CD4-positive, CD25-positive, alpha-beta regulatory T cell (primary cell): ENCODE data around the gene TNK2. TPM values are rescaled to one million over a fixed set of nuclear protein-coding genes. Genes with fewer than 3 reads are reported as not detected.

Source experiments
- ATAC-seq, 2 donors: fragments of 150-1000 bp; cut with Tn5 transposase; one replicate each; pipeline ENCODE4 v1.10.0; 2021; ENCODE audit warnings: low read depth in 2 of 2, moderate number of reproducible peaks in 2 of 2, moderate library complexity in 1 of 2
- DNase-seq, 3 donors: peaks; one replicate each; pipeline versions ENCODE4 v3.0.0 to v3.0.0-alpha.2; 2012 to 2022; ENCODE audit warnings: mixed read lengths in 1 of 3
- H3K27ac ChIP-seq: one replicate; pipeline ENCODE4 v1.7.0; 2013; ENCODE audit warnings: mild to moderate bottlenecking, low read length; ENCODE audit not compliant: insufficient read depth, poor library complexity, severe bottlenecking
- H3K27me3 ChIP-seq: one replicate; pipeline ENCODE4 v1.7.0; 2013; ENCODE audit warnings: low read length; ENCODE audit not compliant: control insufficient read depth, insufficient read depth
- H3K36me3 ChIP-seq: one replicate; pipeline ENCODE4 v1.7.0; 2013; ENCODE audit warnings: mild to moderate bottlenecking, low read length, moderate library complexity; ENCODE audit not compliant: control insufficient read depth, insufficient read depth
- H3K4me1 ChIP-seq: 2 replicates; pipeline ENCODE4 v1.7.0; 2013; ENCODE audit warnings: mild to moderate bottlenecking, low read length; ENCODE audit not compliant: insufficient read depth, control insufficient read depth, poor library complexity, severe bottlenecking
- H3K4me3 ChIP-seq: one replicate; pipeline ENCODE4 v1.7.0; 2013; ENCODE audit warnings: low read depth, mild to moderate bottlenecking, low read length, moderate library complexity
- H3K9me3 ChIP-seq, 2 experiments: 1 replicate in 1 of 2; 2 replicates in 1 of 2; pipeline ENCODE4 v1.7.0; 2013; ENCODE audit warnings: low read length in 2 of 2, mild to moderate bottlenecking in 1 of 2, moderate library complexity in 1 of 2; ENCODE audit not compliant: control insufficient read depth in 2 of 2
- H3K27ac Mint-ChIP-seq, 3 donors: one replicate each; pipeline ENCODE4 v1.8.0; 2020 to 2022; ENCODE audit warnings: mild to moderate bottlenecking in 3 of 3, mixed read lengths in 3 of 3, moderate library complexity in 2 of 3
- H3K27me3 Mint-ChIP-seq: one replicate; pipeline ENCODE4 v1.8.0; 2022; ENCODE audit warnings: mild to moderate bottlenecking, mixed read lengths
- H3K36me3 Mint-ChIP-seq: one replicate; pipeline ENCODE4 v1.8.0; 2020; ENCODE audit warnings: mixed read lengths
- H3K4me1 Mint-ChIP-seq, 4 donors: one replicate each; pipeline ENCODE4 v1.8.0; 2020 to 2022; ENCODE audit warnings: mixed read lengths in 4 of 4, mild to moderate bottlenecking in 1 of 4
- H3K4me3 Mint-ChIP-seq, 4 donors: one replicate each; pipeline ENCODE4 v1.8.0; 2020 to 2022; ENCODE audit warnings: mild to moderate bottlenecking in 4 of 4, mixed read lengths in 4 of 4, moderate library complexity in 3 of 4
- H3K9me3 Mint-ChIP-seq, 7 donors: one replicate each; pipeline ENCODE4 v1.8.0; 2020 to 2022; ENCODE audit warnings: mixed read lengths in 7 of 7, mild to moderate bottlenecking in 3 of 7, moderate library complexity in 2 of 7
- polyA plus RNA-seq, 4 donors: library from polyadenylated mRNA; unstranded; fragments of 300-500 nt; fragmentation: Illumina TruSeq; gene quantifications; one replicate each; pipeline ENCODE4 v1.2.3, GENCODE V29; 2021
- total RNA-seq: library from RNA; stranded (reverse); gene quantifications from one replicate; pipeline ENCODE4 v1.2.3, GENCODE V29; 2022

The TNK2 gene
- total and polyA plus RNA-seq, 5 donors from 2014 or later: 0.93 to 139 (median 2.1) TPM

DNA sequence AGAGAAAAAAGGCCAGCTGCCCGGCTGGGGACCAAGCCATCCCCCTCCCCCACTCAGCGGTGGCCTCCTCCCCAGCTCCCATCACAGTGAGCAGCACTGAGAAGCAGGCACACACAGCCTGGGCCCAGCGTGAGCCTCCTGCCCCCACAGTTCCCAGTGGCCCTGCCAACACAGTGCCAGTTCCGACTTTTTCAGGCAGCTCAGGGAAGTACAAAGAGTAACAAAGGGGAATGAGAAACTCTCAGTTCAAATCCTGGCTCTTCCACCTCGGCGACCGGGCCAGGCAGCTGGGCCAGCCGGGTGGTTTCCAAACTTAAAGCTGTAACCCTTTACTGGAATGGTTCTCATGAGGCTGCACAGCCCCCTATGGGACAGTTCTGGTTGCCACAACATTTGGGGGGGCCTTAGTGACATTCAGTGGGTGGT lies 18.5 kb downstream of the TNK2 start:
- Histone ChIP-seq H3K9me3 (no peaks in the 10 kb centered on the region), H3K4me1 (peaks cover 13% of the 10 kb centered on the region), H3K27me3 (no peaks in the 10 kb centered on the region), H3K4me3 (no peak overlapping the region), H3K36me3 (peaks cover 11% of the 10 kb centered on the region), H3K27ac (no peak overlapping the region)
- H3K27ac Mint-ChIP-seq: no peak overlapping the region
- peaks cover 6% of the 10 kb centered on the region for H3K36me3 Mint-ChIP-seq
- H3K27me3 Mint-ChIP-seq: no peaks in the 10 kb centered on the region
- H3K4me3 Mint-ChIP-seq: no peak overlapping the region
- DNase-seq (no peak), ATAC-seq (no peak)
- no peaks in the 10 kb centered on the region for H3K9me3 Mint-ChIP-seq
- H3K4me1 Mint-ChIP-seq: peaks cover 5 to 21% (median 12%) of the 10 kb centered on the region in 4 donors

GRCh38 chr3:195888981-195889869 lies 19.1 kb downstream of the TNK2 start:
- H3K27ac ChIP-seq: no peak overlapping the region

GRCh38 chr3:195888311-195888761 lies 20.0 kb downstream of the TNK2 start:
- ATAC-seq (no peak), DNase-seq (no peak)
- H3K4me3 ChIP-seq: no peak overlapping the region
- H3K27ac ChIP-seq: no peak overlapping the region
- Mint-ChIP-seq H3K4me3 (no peak overlapping the region), H3K27ac (no peak overlapping the region), H3K4me1 (peaks cover 0 to 11% (median 6%) of the 10 kb centered on the region in 4 donors), H3K9me3 (no peaks in the 10 kb centered on the region), H3K27me3 (no peaks in the 10 kb centered on the region), H3K36me3 (peaks cover 9% of the 10 kb centered on the region)
- H3K36me3 ChIP-seq: peaks cover 21% of the 10 kb centered on the region
- no peaks in the 10 kb centered on the region for H3K4me1 ChIP-seq
- H3K9me3 ChIP-seq: no peaks in the 10 kb centered on the region
- H3K27me3 ChIP-seq: no peaks in the 10 kb centered on the region

More at GRCh38 chr3:195888981-195889869, 19.1 kb downstream of the TNK2 start:
- no peaks in the 10 kb centered on the region for H3K27me3 Mint-ChIP-seq
- peaks cover 0 to 14% (median 7%) of the 10 kb centered on the region in 4 donors for H3K4me1 Mint-ChIP-seq
- H3K27ac Mint-ChIP-seq: peak overlapping the region in 1 of 3 donors; percentile 71
- Histone ChIP-seq H3K27me3 (no peaks in the 10 kb centered on the region), H3K9me3 (no peaks in the 10 kb centered on the region), H3K4me1 (peaks cover 6% of the 10 kb centered on the region), H3K4me3 (no peak overlapping the region), H3K36me3 (peaks cover 14% of the 10 kb centered on the region)
- H3K4me3 Mint-ChIP-seq: no peak overlapping the region
- H3K36me3 Mint-ChIP-seq: peaks cover 6% of the 10 kb centered on the region
- ATAC-seq (no peak), DNase-seq (no peak)
- no peaks in the 10 kb centered on the region for H3K9me3 Mint-ChIP-seq

GRCh38 chr3:195887670-195888069 lies 20.7 kb downstream of the TNK2 start:
- H3K4me3 ChIP-seq: no peak overlapping the region
- DNase-seq: no peak
- Mint-ChIP-seq H3K27ac (peak overlapping the region in 1 of 3 donors; percentile 72), H3K4me1 (peaks cover 0 to 11% (median 6%) of the 10 kb centered on the region in 4 donors), H3K9me3 (no peaks in the 10 kb centered on the region), H3K27me3 (no peaks in the 10 kb centered on the region), H3K36me3 (peaks cover 9% of the 10 kb centered on the region), H3K4me3 (no peak overlapping the region)
- no peak for ATAC-seq
- no peaks in the 10 kb centered on the region for H3K27me3 ChIP-seq
- H3K36me3 ChIP-seq: peaks cover 26% of the 10 kb centered on the region
- H3K9me3 ChIP-seq: no peaks in the 10 kb centered on the region
- H3K27ac ChIP-seq: no peak overlapping the region
- H3K4me1 ChIP-seq: no peaks in the 10 kb centered on the region

GRCh38 chr3:195886181-195887141 lies 21.9 kb downstream of the TNK2 start:
- peak overlapping the region in 1 of 3 donors; percentile 77 for H3K27ac Mint-ChIP-seq
- ATAC-seq (no peak), DNase-seq (no peak)
- H3K9me3 Mint-ChIP-seq: no peaks in the 10 kb centered on the region
- peaks cover 37% of the 10 kb centered on the region for H3K36me3 ChIP-seq
- H3K36me3 Mint-ChIP-seq: peaks cover 9% of the 10 kb centered on the region
- H3K4me3 ChIP-seq: no peak overlapping the region
- no peaks in the 10 kb centered on the region for H3K4me1 ChIP-seq
- H3K4me3 Mint-ChIP-seq: no peak overlapping the region
- H3K9me3 ChIP-seq: no peaks in the 10 kb centered on the region
- H3K27ac ChIP-seq: no peak overlapping the region
- H3K27me3 ChIP-seq: no peaks in the 10 kb centered on the region
- H3K4me1 Mint-ChIP-seq: peaks cover 0 to 11% (median 6%) of the 10 kb centered on the region in 4 donors
- H3K27me3 Mint-ChIP-seq: no peaks in the 10 kb centered on the region

GRCh38 chr3:195885036-195885891 lies 23.1 kb downstream of the TNK2 start:
- H3K27me3 ChIP-seq: no peaks in the 10 kb centered on the region
- H3K4me3 ChIP-seq: no peak overlapping the region
- peaks cover 0 to 8% (median 6%) of the 10 kb centered on the region in 4 donors for H3K4me1 Mint-ChIP-seq
- H3K4me1 ChIP-seq: no peaks in the 10 kb centered on the region
- H3K9me3 Mint-ChIP-seq: no peaks in the 10 kb centered on the region
- H3K27me3 Mint-ChIP-seq: no peaks in the 10 kb centered on the region
- no peak for ATAC-seq
- peak overlapping the region in 1 of 3 donors; percentile 66 for H3K27ac Mint-ChIP-seq
- H3K27ac ChIP-seq: no peak overlapping the region
- H3K9me3 ChIP-seq: no peaks in the 10 kb centered on the region
- DNase-seq: no peak
- peaks cover 9% of the 10 kb centered on the region for H3K36me3 Mint-ChIP-seq
- H3K36me3 ChIP-seq: peaks cover 37% of the 10 kb centered on the region
- H3K4me3 Mint-ChIP-seq: no peak overlapping the region

DNA sequence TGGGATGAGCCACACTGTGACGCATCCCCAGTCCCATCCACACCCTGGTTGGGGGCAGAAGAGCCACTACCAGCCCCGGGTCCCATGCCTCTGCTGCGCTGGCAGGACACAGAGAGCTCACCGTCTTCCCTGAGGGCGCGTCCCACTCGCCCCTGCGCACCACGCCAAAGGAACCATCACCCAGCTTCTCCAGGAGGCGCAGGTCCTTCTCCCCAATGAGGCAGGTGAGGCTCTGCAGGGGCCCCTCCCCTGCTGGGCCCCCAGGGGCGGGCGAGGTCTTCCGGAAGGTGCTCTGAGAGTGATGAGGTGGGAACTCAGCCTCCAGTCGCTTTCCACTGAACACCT lies 23.7 kb downstream of the TNK2 start:
- no peaks in the 10 kb centered on the region for H3K27me3 ChIP-seq
- DNase-seq (no peak), ATAC-seq (no peak)
- Mint-ChIP-seq H3K27me3 (no peaks in the 10 kb centered on the region), H3K27ac (no peak overlapping the region), H3K4me3 (no peak overlapping the region), H3K4me1 (peaks cover 0 to 8% (median 6%) of the 10 kb centered on the region in 4 donors), H3K9me3 (no peaks in the 10 kb centered on the region), H3K36me3 (peaks cover 9% of the 10 kb centered on the region)
- no peak overlapping the region for H3K4me3 ChIP-seq
- H3K4me1 ChIP-seq: no peaks in the 10 kb centered on the region
- H3K9me3 ChIP-seq: no peaks in the 10 kb centered on the region
- H3K36me3 ChIP-seq: peaks cover 40% of the 10 kb centered on the region
- no peak overlapping the region for H3K27ac ChIP-seq
